Stimulated activated CD8-positive, alpha-beta memory T cell treated with anti-CD3 and anti-CD28 coated beads, Interleukin-15, amount 100 ng/mL, for 1 hour (primary cell): ENCODE measurements around the gene BCL7C.
"Not testable (repeated sequence)": the region's sequence is repeated elsewhere in the genome, so short reads cannot be mapped to it uniquely, and the experiment has no call there.

Experiments
- DNase-seq: peaks from one replicate; pipeline ENCODE4 v3.0.0-alpha.2; 2020; ENCODE audit warnings: low read depth

The BCL7C gene

DNA sequence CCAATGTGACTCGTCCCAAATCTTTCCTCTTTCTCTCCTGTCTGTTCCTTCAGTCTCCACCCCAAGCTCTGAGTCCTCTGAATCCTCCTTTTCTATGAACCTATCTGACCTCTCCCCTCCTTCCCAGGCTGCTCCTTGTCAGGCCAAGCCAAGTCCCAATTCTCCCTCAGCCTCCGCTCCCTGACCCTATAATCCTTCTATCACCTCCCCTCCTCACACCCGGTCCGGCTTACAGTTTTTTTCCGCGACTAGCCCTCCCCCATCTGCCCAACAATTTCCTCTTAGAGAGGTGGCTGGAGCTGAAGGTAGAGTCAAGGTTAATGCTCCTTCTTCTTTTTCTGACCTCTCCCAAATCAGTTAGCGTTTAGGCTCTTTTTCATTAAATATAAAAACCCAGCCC, 33.1 kb downstream of the BCL7C start:
- DNase-seq = not testable (repeated sequence)

GRCh38 chr16:30858829-30859423, 35.0 kb downstream of the BCL7C start:
- DNase-seq = no peak

- DNase-seq = no peak
These were observed 35.8 kb downstream of the BCL7C start for GRCh38 chr16:30858111-30858495.

GRCh38 chr16:30853758-30854157, 40.1 kb downstream of the BCL7C start:
- DNase-seq = no peak

- DNase-seq = no peak
These were observed 43.6 kb downstream of the BCL7C start for GRCh38 chr16:30850246-30850645.

DNA sequence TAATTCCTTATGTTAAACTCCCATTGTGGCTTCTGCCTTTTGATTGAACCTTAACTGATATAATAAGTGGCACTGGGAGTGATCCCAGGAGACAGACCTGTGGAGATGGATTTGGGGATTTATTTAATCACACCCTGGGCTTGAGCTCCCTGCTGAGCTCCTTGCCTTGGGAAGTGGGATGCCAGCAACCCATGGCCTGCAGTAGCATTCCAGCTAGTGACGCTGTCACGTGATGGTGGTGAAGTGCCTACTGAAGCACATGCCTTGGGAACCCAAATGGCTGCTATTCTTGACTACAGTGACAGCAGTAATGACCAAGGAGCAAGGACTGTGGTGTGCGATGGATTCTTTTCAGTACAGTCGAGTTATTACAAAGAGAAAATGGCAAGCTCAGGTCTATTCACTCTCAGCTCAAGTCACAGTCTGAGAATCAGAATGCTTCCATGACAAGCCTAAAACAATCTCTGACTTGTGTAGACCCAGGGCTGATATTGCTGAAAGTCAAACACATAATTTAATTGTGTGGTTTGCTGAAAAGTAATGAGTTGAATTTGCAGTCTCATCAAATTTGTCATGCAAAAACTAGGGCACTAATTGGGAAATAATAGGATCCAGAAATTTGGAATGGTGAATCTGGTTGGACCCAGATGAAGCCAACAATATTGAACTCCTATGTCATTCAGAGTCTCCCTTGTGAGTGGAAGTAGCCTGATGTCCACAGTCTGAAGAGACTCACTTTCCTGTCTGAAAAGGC, 47.1 kb downstream of the BCL7C start:
- no peak for DNase-seq

- DNase-seq = peak; percentile 55
These were observed 49.0 kb downstream of the BCL7C start for GRCh38 chr16:30844671-30845449.

DNA sequence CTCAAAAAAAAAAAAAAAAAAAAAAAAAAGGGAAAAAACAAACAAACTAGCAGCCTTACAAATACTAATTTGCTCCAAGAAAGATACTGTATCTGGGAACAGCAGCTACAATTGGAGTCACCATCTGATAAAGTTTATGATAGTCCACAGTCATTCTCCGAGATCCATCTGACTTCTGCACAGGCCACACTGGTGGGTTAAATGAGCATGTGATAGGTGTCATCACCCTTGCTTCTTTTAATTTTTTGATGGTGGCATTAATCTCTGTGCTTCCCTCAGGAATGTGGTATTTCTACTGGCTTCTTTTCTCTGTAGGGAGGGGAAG, 49.6 kb downstream of the BCL7C start:
- DNase-seq = no peak

DNA sequence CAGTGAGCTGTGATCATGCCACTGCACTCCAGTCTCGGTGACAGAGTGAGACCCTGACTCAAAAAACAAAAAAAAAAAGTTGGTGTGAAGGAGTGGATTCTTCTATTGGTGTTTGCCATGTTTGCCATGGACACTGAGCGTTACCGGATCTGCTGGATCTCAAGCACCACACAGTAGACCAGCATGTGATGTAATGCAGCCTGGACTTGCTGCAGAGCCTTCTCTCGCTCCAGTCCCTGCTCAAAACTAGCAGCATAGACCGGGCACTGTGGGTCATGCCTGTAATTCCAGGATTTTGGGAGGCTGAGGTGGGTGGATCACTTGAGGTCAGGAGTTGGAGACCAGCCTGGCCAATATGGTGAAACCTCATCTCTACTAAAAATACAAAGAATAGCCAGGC, 50.4 kb downstream of the BCL7C start:
- DNase-seq = no peak

DNA sequence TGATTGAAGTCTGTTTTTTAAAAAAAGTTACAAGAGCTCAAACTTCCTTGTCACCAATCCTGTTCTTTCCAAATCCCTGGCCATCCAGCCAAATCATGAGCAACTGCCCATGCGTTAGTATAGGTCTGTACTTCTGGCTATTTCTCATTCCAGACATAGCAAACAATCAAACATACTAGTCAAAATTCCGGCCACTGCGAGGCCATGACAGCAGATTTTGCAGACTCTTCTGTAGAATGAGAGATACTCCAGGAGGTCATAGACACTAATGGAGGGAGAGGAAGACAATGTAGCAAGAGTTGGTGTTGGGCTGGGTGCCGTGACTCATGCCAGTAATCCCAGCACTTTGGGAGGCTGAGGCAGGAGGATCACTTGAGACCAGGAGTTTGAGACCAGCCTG, 50.9 kb downstream of the BCL7C start:
- no peak for DNase-seq

GRCh38 chr16:30841332-30841731, 52.5 kb downstream of the BCL7C start:
- DNase-seq = no peak

DNA sequence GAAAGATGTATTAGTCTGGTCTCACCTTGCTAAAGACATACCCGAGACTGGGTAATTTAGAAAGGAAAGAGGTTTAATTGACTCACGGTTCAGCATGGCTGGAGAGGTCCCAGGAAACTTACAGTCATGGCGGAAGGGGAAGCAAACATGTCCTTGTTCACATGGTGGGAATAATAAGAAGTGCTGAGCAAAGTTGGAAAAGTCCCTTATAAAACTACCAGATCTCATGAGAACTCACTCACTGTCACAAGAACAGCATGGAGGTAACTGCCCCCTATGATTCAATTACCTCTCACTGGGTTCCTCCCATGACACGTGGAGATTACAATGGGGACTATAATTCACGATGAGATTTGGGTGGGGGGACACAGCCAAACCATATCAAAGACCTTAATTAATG, 53.3 kb downstream of the BCL7C start:
- no peak for DNase-seq

- no peak for DNase-seq
These were observed 54.2 kb downstream of the BCL7C start for GRCh38 chr16:30839523-30840227.

- no peak for DNase-seq
These were observed 54.9 kb downstream of the BCL7C start for GRCh38 chr16:30838876-30839471.

- DNase-seq = no peak
These were observed 56.0 kb downstream of the BCL7C start for GRCh38 chr16:30837904-30838303.
